Epithelial cell of proximal tubule (primary cell): Measurements from ENCODE around the gene PCED1B. TPM values are rescaled to one million over a fixed set of nuclear protein-coding genes. Genes with fewer than 3 reads are reported as not detected.

Experiments
- DNase-seq: peaks from one replicate; pipeline ENCODE4 v3.0.0-alpha.2; 2011; ENCODE audit warnings: low read depth
- H3K4me3 ChIP-seq: 2 replicates; pipeline ENCODE4 v1.5.1; 2011; ENCODE audit warnings: low read depth, mild to moderate bottlenecking, low read length
- total RNA-seq: library from RNA; depleted of rRNA; stranded (reverse); fragments of >200 nt; gene quantifications from 2 replicates; pipeline ENCODE4 v1.2.3, GENCODE V29; 2015
- TF ChIP-seq, protein P1 (sequence below): conservative IDR thresholded peaks from 2 replicates; pipeline ENCODE4 v1.5.1; 2012; ENCODE audit warnings: low read depth, mild to moderate bottlenecking, low read length

Gene PCED1B
- total RNA-seq, 1 donor from 2014 or later, result 9.0 TPM

DNA sequence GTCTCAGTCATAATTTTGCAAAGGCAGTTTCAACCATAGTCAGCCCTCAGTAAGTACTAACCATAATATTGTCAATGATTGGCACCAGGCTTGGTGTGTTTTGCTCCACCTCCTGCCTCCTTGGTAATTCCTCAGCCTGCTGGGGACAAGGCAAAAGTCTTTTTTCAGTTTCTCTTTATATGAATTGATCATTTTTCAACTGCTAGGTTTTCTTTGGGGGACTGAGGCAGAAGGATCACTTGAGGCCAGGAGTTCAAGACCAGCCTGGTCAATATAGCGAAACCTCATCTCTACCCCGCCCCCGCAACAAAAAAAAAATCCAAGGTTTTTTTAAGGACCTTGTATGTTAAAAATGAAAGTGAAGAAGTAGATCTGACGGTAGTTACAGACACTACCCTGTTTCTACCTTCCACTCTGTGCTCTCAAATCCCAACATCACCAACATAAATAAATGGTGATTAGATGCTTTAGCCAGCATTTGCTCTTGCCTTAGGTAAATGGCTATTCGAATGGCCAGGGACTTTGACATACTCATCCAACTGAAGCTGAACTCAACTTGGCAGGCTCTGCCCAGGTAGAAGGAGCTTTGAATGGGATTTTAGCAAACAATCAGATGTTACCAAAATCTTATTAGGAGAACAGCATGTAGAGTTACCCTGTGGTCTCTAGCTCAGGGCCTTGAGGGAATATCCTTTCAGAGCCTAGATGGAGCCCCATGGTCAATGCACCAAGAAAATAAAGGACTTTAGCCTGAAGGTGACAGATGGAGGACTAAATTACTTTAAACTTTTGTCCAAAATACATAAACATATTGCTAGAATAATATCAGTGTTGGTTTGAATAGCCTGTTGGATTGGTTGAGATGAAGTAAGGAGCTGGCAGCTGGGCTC lies 127.3 kb downstream of the PCED1B start:
- TF ChIP-seq, protein P1, sequence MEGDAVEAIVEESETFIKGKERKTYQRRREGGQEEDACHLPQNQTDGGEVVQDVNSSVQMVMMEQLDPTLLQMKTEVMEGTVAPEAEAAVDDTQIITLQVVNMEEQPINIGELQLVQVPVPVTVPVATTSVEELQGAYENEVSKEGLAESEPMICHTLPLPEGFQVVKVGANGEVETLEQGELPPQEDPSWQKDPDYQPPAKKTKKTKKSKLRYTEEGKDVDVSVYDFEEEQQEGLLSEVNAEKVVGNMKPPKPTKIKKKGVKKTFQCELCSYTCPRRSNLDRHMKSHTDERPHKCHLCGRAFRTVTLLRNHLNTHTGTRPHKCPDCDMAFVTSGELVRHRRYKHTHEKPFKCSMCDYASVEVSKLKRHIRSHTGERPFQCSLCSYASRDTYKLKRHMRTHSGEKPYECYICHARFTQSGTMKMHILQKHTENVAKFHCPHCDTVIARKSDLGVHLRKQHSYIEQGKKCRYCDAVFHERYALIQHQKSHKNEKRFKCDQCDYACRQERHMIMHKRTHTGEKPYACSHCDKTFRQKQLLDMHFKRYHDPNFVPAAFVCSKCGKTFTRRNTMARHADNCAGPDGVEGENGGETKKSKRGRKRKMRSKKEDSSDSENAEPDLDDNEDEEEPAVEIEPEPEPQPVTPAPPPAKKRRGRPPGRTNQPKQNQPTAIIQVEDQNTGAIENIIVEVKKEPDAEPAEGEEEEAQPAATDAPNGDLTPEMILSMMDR, result no peak
- DNase-seq, result no peak
- no peak overlapping the region for H3K4me3 ChIP-seq

DNA sequence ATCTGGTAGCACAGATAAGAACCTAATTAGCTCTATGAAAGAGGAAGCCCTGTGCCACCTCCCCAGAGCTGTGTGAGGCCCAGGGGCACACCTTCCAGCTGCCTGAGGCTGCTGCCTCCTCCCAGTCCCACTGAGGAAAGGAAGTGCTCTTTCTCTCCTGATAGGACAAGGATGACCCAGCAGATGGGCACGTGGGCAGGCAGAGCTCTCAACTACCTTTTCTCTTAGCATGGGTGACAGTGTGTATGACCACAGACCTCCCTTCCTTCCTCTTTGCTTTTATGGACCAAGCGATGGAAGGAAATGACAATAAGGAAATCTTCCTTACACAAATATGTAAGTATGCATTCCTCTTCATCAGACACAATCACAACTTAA lies 127.9 kb downstream of the PCED1B start:
- DNase-seq, result no peak
- TF ChIP-seq, protein P1, result no peak

DNA sequence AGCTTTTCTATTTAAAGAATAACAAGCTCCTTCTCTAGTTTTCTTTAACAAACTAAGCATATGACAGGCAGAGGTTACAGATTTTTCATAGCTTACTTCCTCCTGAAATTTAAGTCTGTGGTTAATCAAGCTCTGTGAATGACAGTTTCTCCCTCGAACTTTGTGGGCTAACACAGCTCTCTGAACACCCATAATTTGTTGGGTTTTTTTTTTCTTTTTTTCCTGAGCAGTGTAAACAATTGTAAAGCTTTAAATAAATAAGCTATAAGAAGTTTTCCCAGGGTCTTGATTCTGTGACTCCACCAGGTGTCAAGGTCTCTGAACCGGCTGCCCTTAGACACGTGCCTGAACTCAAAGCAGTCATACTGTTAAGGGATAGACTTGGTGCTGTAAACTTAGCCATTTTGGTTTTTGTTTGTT lies 128.4 kb downstream of the PCED1B start:
- DNase-seq, result no peak
- no peak overlapping the region for H3K4me3 ChIP-seq
- TF ChIP-seq, protein P1, result no peak

More for the DNA sequence above, 127.9 kb downstream of the PCED1B start:
- H3K4me3 ChIP-seq, result no peak overlapping the region

DNA sequence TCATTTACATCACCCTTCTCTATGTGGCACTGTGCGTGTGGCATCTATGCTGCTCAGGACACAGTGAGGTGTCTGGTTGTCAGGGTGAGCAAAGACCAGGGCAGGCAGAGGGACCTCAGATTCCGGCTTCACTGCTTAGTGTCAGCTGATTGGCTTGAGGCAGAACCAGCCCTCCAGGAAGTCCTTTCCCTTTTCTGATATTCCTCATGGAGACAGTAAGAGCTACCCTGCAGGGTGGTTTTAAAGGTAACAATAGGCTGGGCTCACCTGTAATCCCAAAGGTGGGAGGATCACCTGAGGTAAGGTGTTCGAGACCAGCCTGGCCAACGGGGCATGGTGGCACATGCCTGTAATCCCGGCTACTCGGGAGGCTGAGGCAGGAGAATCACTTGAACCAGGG lies 129.6 kb downstream of the PCED1B start:
- DNase-seq, result no peak
- H3K4me3 ChIP-seq, result no peak overlapping the region
- TF ChIP-seq, protein P1, result no peak

DNA sequence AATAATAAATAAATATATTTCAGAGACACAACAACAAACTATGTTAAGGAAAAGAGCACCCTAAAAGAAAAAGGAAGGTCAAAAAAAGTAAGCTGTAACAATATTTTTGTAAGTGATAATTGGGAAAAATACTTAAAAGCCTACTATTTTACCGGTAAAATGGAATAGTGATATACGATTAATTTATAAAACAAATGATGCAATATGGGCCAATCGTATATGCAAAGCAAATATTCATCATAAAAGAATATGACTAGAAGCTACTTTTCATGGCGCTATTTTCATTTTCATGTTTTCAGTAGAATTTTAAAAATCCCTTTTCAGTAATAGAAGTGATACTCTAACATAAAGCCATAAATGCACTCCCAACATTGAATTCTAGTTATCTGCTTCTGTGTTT lies 131.4 kb downstream of the PCED1B start:
- no peak overlapping the region for H3K4me3 ChIP-seq
- TF ChIP-seq, protein P1, result no peak
- DNase-seq, result no peak

DNA sequence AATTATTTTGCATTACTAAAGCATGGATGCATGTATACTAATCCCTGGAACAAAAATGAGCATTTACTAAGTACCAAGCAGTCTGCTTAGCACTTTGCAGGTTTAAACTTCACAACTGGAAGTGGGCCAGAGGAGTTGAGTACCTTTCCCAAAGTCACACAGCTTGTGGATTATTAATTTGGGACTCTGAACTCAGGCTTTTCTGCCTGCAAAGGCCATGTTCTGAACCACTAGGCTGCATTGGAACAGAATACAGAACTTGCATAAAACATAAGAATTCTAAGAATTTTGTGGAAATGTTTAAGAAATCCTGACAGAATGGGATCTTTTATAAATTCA lies 133.2 kb downstream of the PCED1B start:
- TF ChIP-seq, protein P1, result no peak
- H3K4me3 ChIP-seq, result no peak overlapping the region

DNA sequence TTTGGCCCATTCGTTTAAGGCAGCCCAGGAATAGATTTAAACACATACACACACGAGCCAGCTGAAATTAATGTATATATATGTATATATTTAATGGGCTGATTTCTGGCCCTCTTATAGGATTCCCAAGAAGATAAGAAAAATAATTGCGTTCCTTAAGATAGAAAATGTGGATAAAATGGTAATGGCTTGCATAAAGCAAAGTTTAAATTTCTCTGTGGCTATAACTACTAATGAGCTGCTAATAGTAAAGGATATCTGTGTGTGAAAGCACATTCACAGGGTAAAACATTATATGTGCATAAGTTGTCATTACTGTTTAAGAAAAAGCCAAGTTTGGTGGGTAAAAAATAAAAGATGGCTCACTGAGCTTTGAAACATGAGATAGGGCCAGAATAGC lies 134.0 kb downstream of the PCED1B start:
- TF ChIP-seq, protein P1, result no peak
- no peak overlapping the region for H3K4me3 ChIP-seq
- DNase-seq, result no peak

More for the DNA sequence above, 133.2 kb downstream of the PCED1B start:
- DNase-seq, result no peak
